PC-9 (cell line): ENCODE measurements around the gene CRAT.

Experiments
- CTCF ChIP-seq: fragments of 200-600 bp; sonication (generic); conservative IDR thresholded peaks from 2 replicates; pipeline ENCODE4 v1.6.1; 2017; ENCODE audit warnings: mixed run types, antibody characterized with exemption, mild to moderate bottlenecking, moderate library complexity
- EZH2 ChIP-seq: fragments of 200-600 bp; sonication (generic); IDR thresholded peaks from 2 replicates; pipeline ENCODE4 v1.8.0; 2017; ENCODE audit warnings: antibody characterized with exemption, low read depth

DNA sequence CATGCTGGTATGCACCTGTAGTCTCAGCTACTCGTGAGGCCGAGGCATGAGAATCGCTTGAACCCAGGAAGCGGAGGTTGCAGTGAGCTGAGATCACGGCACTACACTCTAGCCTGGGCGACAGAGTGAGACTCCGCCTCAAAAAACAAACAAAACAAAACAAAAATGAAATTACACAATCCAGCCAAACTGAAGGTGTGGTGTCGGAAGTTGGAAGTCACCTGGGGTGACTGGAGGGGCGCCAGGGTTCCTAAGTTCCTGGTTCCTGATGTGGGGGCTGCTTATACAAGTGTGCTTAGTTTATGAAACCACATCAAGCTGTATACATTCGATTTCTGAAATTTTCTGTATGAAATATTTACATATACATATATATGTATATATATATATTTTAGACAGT, 33.4 kb downstream of the CRAT start:
- no peak for TF ChIP-seq CTCF
- TF ChIP-seq EZH2, result no peak
